Activated CD8-positive, alpha-beta memory T cell treated with anti-CD3 and anti-CD28 coated beads for 48 hours (primary cell): Measurements from ENCODE around the gene SLC5A10.
"Not testable (repeated sequence)": the region's sequence is repeated elsewhere in the genome, so short reads cannot be mapped to it uniquely, and the experiment has no call there.

Source experiments
- DNase-seq, 3 experiments: peaks; one replicate each; pipeline ENCODE4 v3.0.0-alpha.2; 2020; ENCODE audit warnings: low read depth in 2 of 3, low spot score in 2 of 3

Gene SLC5A10

GRCh38 chr17:19038730-19039129 is 86.8 kb downstream of the SLC5A10 start:
- not testable (repeated sequence) for DNase-seq

GRCh38 chr17:19040350-19040749 is 88.4 kb downstream of the SLC5A10 start:
- not testable (repeated sequence) for DNase-seq

- not testable (repeated sequence) for DNase-seq
Measured at GRCh38 chr17:19041871-19042270, 89.9 kb downstream of the SLC5A10 start.

GRCh38 chr17:19042369-19042768 is 90.4 kb downstream of the SLC5A10 start:
- not testable (repeated sequence) for DNase-seq

GRCh38 chr17:19043032-19043431 is 91.1 kb downstream of the SLC5A10 start:
- DNase-seq, result not testable (repeated sequence)

GRCh38 chr17:19044643-19045042 is 92.7 kb downstream of the SLC5A10 start:
- not testable (repeated sequence) for DNase-seq

GRCh38 chr17:19046782-19047375 is 94.9 kb downstream of the SLC5A10 start, which contains the start of gene GRAP:
TSS of gene GRAP (minus strand) at chr17:19046957. CDS start at chr17:19046926, 31 bp downstream.
- not testable (repeated sequence) for DNase-seq

- not testable (repeated sequence) for DNase-seq
Measured at GRCh38 chr17:19047510-19047909, 95.5 kb downstream of the SLC5A10 start.

- DNase-seq, result not testable (repeated sequence)
Measured at GRCh38 chr17:19048826-19049225, 96.9 kb downstream of the SLC5A10 start.

- DNase-seq, result not testable (repeated sequence)
Measured at GRCh38 chr17:19055447-19055846, 103.5 kb downstream of the SLC5A10 start.

- peak in 2 of 3 experiments; percentile 91 to 94 for DNase-seq
Measured at GRCh38 chr17:19062009-19062717, 110.2 kb downstream of the SLC5A10 start.

- DNase-seq, result not testable (repeated sequence)
Measured at GRCh38 chr17:19062718-19063325, 110.9 kb downstream of the SLC5A10 start.

GRCh38 chr17:19063326-19063956 is 111.5 kb downstream of the SLC5A10 start:
- peak; percentile 59 to 78 (median 62) for DNase-seq

- DNase-seq, result not testable (repeated sequence)
Measured at GRCh38 chr17:19064378-19064777, 112.4 kb downstream of the SLC5A10 start.

GRCh38 chr17:19070318-19071168 is 118.6 kb downstream of the SLC5A10 start:
- DNase-seq, result not testable (repeated sequence)
